ENCODE data around the gene TXNDC2. TPM values are rescaled to one million over a fixed set of nuclear protein-coding genes. Genes with fewer than 3 reads are reported as not detected.
A peak's percentile ranks its signal among the peaks of the same experiment; 100 is the strongest.

The TXNDC2 gene
- total RNA-seq, 2 donors from 2014 or later, result 3.6 TPM; not detected in 1

GRCh38 chr18:9872823-9873222 lies 12.9 kb upstream of the TXNDC2 start:
- Histone ChIP-seq H3K4me3 (no peak overlapping the region), H3K9me3 (no peaks in the 10 kb centered on the region), H3K27me3 (replicated peaks; ENCODE audit: insufficient read depth) (no peaks in the 10 kb centered on the region), H3K27ac (no peak overlapping the region), H3K4me1 (replicated peaks) (no peaks in the 10 kb centered on the region), H3K36me3 (no peaks in the 10 kb centered on the region)
- no peak for DNase-seq (ENCODE audit: low spot score)
- no peak for TF ChIP-seq POLR2A (IDR thresholded peaks at IDR 0.05)
- TF ChIP-seq CTCF (IDR thresholded peaks at IDR 0.05), result no peak
- TF ChIP-seq POLR2AphosphoS5 (IDR thresholded peaks at IDR 0.05), result no peak
- intact Hi-C loops (cut with DNase I), result no loop called here

- no peak for DNase-seq (ENCODE audit: low spot score)
- Histone ChIP-seq H3K36me3 (no peaks in the 10 kb centered on the region), H3K27me3 (replicated peaks; ENCODE audit: insufficient read depth) (no peaks in the 10 kb centered on the region), H3K9me3 (no peaks in the 10 kb centered on the region), H3K4me1 (replicated peaks) (no peaks in the 10 kb centered on the region), H3K4me3 (no peak overlapping the region), H3K27ac (no peak overlapping the region)
- 91% methylated on average over 1 of the region's 1 CpG for WGBS
- TF ChIP-seq POLR2A (IDR thresholded peaks at IDR 0.05) (no peak), CTCF (IDR thresholded peaks at IDR 0.05) (no peak), POLR2AphosphoS5 (IDR thresholded peaks at IDR 0.05) (no peak)
- intact Hi-C loops (cut with DNase I), result no loop called here
Observed at GRCh38 chr18:9874728-9875127, 11.0 kb upstream of the TXNDC2 start.

DNA sequence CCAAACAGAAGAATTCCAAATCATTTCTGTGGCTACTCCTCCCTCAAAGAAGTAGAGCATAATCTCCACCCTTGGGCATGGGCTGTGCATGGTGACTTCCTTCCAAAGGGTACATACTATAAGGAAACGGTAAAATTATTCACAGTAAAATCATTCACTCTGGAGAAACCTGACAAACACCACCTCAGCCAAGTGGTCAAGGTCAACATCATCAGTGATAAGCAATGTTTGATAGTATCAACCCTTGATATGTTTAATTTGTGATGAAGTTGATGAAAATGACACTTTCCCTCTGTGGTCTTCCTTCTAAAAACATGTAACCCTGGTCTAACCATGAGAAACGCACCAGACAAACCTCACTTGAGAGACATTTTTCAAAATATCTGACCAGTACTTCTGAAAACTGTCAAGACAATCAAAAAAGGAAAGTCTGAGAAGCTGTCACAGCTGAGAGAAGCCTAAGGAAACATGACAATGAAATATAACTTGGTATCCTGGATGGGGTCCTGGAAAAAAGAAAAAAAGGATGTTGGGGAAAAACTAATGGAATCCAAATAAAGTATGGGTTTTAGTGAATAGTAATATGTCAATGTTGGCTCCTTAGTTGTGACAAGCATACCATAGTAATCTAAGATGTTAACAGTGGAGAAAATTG lies 9.4 kb upstream of the TXNDC2 start:
- intact Hi-C loops (cut with DNase I), result no loop called here
- Histone ChIP-seq H3K36me3 (no peaks in the 10 kb centered on the region), H3K4me3 (no peak overlapping the region), H3K9me3 (no peaks in the 10 kb centered on the region), H3K27me3 (replicated peaks; ENCODE audit: insufficient read depth) (no peaks in the 10 kb centered on the region), H3K4me1 (replicated peaks) (no peaks in the 10 kb centered on the region), H3K27ac (no peak overlapping the region)
- TF ChIP-seq CTCF (IDR thresholded peaks at IDR 0.05) (no peak), POLR2AphosphoS5 (IDR thresholded peaks at IDR 0.05) (no peak), POLR2A (IDR thresholded peaks at IDR 0.05) (no peak)
- no peak for DNase-seq (ENCODE audit: low spot score)
- 88% methylated on average over 2 of the region's 2 CpGs for WGBS

GRCh38 chr18:9876867-9877654 lies 8.7 kb upstream of the TXNDC2 start:
- H3K4me3 ChIP-seq, result no peak overlapping the region
- no peaks in the 10 kb centered on the region for H3K36me3 ChIP-seq
- H3K27ac ChIP-seq, result peak overlapping the region in 1 of 2 donors; percentile 38
- no peaks in the 10 kb centered on the region for H3K4me1 ChIP-seq (replicated peaks)
- intact Hi-C loops (cut with DNase I), result no loop called here
- no peak for DNase-seq (ENCODE audit: low spot score)
- H3K27me3 ChIP-seq (replicated peaks; ENCODE audit: insufficient read depth), result no peaks in the 10 kb centered on the region
- 48% methylated on average over 9 of the region's 9 CpGs for whole genome bisulfite sequencing
- TF ChIP-seq POLR2A (IDR thresholded peaks at IDR 0.05) (no peak), POLR2AphosphoS5 (IDR thresholded peaks at IDR 0.05) (no peak), CTCF (IDR thresholded peaks at IDR 0.05) (no peak)
- H3K9me3 ChIP-seq, result no peaks in the 10 kb centered on the region

- Histone ChIP-seq H3K9me3 (no peaks in the 10 kb centered on the region), H3K4me3 (no peak overlapping the region), H3K36me3 (no peaks in the 10 kb centered on the region), H3K4me1 (replicated peaks) (no peaks in the 10 kb centered on the region), H3K27ac (no peak overlapping the region), H3K27me3 (replicated peaks; ENCODE audit: insufficient read depth) (no peaks in the 10 kb centered on the region)
- intact Hi-C loops (cut with DNase I), result no loop called here
- DNase-seq (ENCODE audit: low spot score), result no peak
- TF ChIP-seq POLR2AphosphoS5 (IDR thresholded peaks at IDR 0.05) (no peak), POLR2A (IDR thresholded peaks at IDR 0.05) (no peak), CTCF (IDR thresholded peaks at IDR 0.05) (no peak)
Observed at GRCh38 chr18:9877655-9878014, 8.1 kb upstream of the TXNDC2 start.

Data from prostate gland (tissue), 2 donors.